Measurements from ENCODE around the gene CLCA2.
A peak's percentile ranks its signal among the peaks of the same experiment; 100 is the strongest.

The CLCA2 gene

DNA sequence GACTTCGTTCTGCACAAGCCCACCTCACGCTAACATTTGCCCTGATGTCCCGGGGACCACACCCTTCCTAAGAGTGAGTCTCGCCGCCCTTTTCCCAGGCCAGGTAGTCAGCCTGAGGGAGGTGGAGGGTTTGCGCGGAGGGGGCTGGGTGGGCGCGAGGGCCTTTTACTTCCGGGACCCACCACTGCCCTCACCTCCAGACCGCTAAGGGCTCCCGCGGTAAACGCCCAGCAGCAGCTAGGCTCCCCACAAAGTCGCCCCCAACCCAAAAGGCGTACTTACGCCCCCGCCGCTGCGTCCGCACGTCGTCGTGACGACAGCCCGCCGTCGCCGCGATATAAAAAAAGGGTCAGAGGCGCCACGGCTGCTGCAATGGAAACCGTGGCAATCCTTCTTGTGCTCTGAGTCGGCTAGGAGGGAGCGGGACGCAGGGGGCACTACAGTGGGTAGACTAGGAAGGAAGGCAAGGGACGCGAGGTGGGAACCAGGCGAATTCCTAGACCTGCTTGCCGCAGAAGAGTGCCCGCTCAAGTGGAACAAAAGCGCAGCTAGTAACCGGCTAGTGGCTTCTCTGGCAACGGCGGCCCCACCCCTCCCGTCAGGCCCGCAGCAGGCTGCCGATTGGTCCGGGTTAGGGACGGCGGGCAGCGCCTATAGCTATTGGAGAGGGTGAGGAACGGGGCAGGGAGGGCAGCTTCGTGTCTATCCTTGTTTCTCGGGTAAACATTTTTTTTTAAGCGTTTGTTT is 28.0 kb upstream of the CLCA2 start, which contains the start of gene ODF2L:
Gene ODF2L (minus strand): TSS at position 573 of the 747 bp plus-strand sequence. CDS start 9,296 bp downstream, outside the sequence.
- TF ChIP-seq, protein P1, sequence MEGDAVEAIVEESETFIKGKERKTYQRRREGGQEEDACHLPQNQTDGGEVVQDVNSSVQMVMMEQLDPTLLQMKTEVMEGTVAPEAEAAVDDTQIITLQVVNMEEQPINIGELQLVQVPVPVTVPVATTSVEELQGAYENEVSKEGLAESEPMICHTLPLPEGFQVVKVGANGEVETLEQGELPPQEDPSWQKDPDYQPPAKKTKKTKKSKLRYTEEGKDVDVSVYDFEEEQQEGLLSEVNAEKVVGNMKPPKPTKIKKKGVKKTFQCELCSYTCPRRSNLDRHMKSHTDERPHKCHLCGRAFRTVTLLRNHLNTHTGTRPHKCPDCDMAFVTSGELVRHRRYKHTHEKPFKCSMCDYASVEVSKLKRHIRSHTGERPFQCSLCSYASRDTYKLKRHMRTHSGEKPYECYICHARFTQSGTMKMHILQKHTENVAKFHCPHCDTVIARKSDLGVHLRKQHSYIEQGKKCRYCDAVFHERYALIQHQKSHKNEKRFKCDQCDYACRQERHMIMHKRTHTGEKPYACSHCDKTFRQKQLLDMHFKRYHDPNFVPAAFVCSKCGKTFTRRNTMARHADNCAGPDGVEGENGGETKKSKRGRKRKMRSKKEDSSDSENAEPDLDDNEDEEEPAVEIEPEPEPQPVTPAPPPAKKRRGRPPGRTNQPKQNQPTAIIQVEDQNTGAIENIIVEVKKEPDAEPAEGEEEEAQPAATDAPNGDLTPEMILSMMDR (IDR thresholded peaks at IDR 0.05; ENCODE audit: low read depth, low read length): no peak
- H3K36me3 ChIP-seq: no peaks in the 10 kb centered on the region
- DNase-seq: peak; percentile 75
- peak within 1 kb of the TSS; percentile 71 for H3K4me3 ChIP-seq (ENCODE audit: low read depth, low read length)
- no peaks in the 10 kb centered on the region for H3K4me1 ChIP-seq
- no peaks in the 10 kb centered on the region for H3K9me3 ChIP-seq
- no peaks in the 10 kb centered on the region for H3K27me3 ChIP-seq

DNA sequence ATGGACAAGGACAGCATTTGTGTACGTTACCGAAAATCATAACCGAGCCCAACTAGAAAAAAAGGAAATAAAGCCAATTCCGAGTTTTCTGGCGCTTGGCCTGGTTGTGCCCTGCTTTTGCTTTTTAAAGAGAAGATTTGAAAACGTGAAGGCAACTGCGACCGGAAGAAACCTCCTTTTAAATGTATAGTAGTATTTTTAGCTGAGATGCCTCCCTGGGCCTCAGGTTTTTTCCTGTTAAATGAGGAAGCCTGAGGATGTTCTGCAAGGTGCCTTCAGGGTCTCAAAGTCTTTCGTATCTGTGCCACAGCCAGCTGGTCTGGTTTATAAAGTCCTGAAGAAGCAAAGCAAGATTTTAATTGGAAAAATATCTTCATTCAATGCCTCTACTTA is 27.5 kb upstream of the CLCA2 start:
- Histone ChIP-seq H3K27me3 (no peaks in the 10 kb centered on the region), H3K9me3 (no peaks in the 10 kb centered on the region), H3K36me3 (no peaks in the 10 kb centered on the region), H3K4me1 (no peaks in the 10 kb centered on the region), H3K4me3 (ENCODE audit: low read depth, low read length) (peak overlapping the region; percentile 71)
- DNase-seq: no peak
- TF ChIP-seq, protein P1 (IDR thresholded peaks at IDR 0.05; ENCODE audit: low read depth, low read length): no peak

DNA sequence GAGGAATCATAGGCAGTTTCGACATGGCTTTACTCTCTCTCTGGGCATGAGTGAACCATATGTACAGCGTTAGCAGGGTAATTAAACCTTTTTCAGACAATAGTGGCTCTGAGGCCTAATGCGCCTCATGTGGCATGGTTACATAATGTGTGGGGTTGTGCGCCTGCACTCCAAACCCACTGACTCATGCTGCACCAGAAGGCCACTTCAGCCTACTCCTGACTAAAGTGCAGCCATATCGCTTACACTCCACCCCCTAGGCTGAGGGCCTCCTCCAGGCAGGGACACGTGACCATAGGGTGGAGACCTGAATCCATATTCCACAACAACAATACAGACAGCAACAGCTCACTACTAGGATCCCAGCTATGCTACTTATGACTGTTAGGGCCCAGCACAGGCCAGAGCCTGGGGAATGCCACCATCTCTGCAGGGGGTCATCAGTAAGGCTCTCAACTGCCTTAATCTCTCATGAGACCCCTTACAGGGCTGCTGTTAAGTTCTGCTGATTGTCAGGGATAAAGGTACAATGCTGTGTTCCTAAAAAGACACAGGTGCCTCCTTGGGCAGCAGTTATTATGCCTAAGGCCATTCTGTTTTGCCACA is 14.5 kb upstream of the CLCA2 start:
- TF ChIP-seq, protein P1 (IDR thresholded peaks at IDR 0.05; ENCODE audit: low read depth, low read length): no peak
- Histone ChIP-seq H3K36me3 (no peaks in the 10 kb centered on the region), H3K27me3 (no peaks in the 10 kb centered on the region), H3K9me3 (no peaks in the 10 kb centered on the region), H3K4me1 (no peaks in the 10 kb centered on the region), H3K4me3 (ENCODE audit: low read depth, low read length) (no peak overlapping the region)
- DNase-seq: no peak

DNA sequence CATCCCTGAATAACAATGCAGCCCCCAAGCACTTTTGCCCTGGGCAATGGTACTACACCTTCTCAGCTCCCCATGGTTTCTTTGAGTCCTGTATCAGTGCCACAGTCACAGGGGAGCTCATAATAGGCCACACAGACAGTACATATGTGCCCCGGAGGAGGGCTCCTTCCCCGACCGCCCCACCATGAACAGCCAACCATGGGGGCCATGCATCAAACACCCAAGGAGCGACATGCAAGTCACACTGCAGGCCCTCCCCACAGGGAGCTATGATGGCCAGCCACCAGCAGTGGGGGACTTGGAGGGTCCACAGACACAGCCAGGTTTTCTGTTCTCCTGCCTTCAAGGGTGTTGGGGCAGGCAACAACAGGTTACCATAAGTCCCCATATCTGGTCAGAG is 13.1 kb upstream of the CLCA2 start:
- H3K36me3 ChIP-seq: no peaks in the 10 kb centered on the region
- no peak overlapping the region for H3K4me3 ChIP-seq (ENCODE audit: low read depth, low read length)
- no peaks in the 10 kb centered on the region for H3K9me3 ChIP-seq
- DNase-seq: no peak
- TF ChIP-seq, protein P1 (IDR thresholded peaks at IDR 0.05; ENCODE audit: low read depth, low read length): no peak
- H3K4me1 ChIP-seq: no peaks in the 10 kb centered on the region
- no peaks in the 10 kb centered on the region for H3K27me3 ChIP-seq

DNA sequence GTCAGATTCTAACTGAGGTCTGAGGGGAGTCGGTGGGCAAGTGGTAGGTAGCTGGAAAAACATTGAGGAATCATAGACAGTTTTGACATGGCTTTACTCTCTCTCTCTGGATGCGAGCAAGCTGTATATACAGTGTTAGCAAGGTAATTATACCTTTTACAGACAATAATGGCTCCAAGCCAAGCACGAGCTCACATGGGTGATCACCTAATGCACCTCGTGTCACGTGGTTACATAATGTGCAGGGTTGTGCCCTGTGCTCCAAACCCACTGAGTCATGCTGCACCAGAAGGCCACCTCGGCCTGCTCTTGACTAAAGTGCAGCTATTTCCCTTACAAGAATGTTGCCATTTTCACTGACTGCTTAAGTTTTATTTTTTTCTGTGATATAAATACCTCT is 7.6 kb upstream of the CLCA2 start:
- H3K36me3 ChIP-seq: no peaks in the 10 kb centered on the region
- no peak overlapping the region for H3K4me3 ChIP-seq (ENCODE audit: low read depth, low read length)
- H3K9me3 ChIP-seq: no peaks in the 10 kb centered on the region
- no peak for DNase-seq
- H3K27me3 ChIP-seq: no peaks in the 10 kb centered on the region
- H3K4me1 ChIP-seq: no peaks in the 10 kb centered on the region
- TF ChIP-seq, protein P1 (IDR thresholded peaks at IDR 0.05; ENCODE audit: low read depth, low read length): no peak

DNA sequence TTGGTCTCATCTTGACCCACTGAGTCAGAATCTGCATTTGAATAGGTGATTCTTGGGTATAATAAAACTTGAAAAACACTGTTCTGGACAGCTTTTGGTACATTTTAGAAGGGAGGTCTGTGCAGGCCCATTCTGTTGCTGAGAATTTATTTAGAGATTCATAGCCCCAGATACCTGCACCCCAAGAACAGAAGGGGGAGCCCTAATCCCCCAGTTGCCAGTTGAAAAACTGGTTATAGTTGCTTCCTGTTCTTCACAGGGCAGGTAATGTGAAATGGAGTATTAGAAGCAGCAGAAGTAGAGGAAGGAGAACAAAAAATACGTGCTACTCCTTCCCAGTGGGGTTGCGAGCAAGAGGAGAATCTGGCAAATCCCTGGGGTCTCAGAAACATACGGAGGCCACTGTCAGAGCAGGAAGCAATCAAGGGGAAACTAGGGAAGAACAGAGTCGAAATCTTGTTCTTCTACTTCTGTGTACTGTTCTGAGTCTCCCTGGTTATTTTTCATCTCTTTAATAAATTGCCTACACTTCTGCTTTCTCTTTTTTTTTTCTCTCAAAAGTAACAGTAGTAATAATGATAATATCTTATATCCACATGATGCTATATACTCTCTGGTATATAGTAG is 4.6 kb upstream of the CLCA2 start:
- no peak for DNase-seq
- TF ChIP-seq, protein P1 (IDR thresholded peaks at IDR 0.05; ENCODE audit: low read depth, low read length): no peak
- Histone ChIP-seq H3K9me3 (no peaks in the 10 kb centered on the region), H3K27me3 (no peaks in the 10 kb centered on the region), H3K4me1 (no peaks in the 10 kb centered on the region), H3K4me3 (ENCODE audit: low read depth, low read length) (no peak overlapping the region), H3K36me3 (no peaks in the 10 kb centered on the region)

Data from BE2C (cell line).